Activated CD4-positive, alpha-beta T cell treated with anti-CD3 and anti-CD28 coated beads, Interleukin-2, amount 10 ng/mL, durations not matched to agents 24 days and 14 days (primary cell): ENCODE data around the gene RHBDD2. TPM values are rescaled to one million over a fixed set of nuclear protein-coding genes. Genes with fewer than 3 reads are reported as not detected.
"Not testable (repeated sequence)": the region's sequence is repeated elsewhere in the genome, so short reads cannot be mapped to it uniquely, and the experiment has no call there.

Experiments used
- DNase-seq: peaks from one replicate; pipeline ENCODE4 v3.0.0; 2022
- H3K27ac Mint-ChIP-seq: one replicate; pipeline ENCODE4 v1.8.0; 2022; ENCODE audit warnings: mild to moderate bottlenecking, mixed read lengths
- H3K27me3 Mint-ChIP-seq: one replicate; pipeline ENCODE4 v1.8.0; 2022; ENCODE audit warnings: mixed read lengths
- H3K36me3 Mint-ChIP-seq: one replicate; pipeline ENCODE4 v1.8.0; 2022; ENCODE audit warnings: low read depth, mild to moderate bottlenecking, mixed read lengths
- H3K4me1 Mint-ChIP-seq: one replicate; pipeline ENCODE4 v1.8.0; 2021; ENCODE audit warnings: mixed read lengths
- H3K4me3 Mint-ChIP-seq: one replicate; pipeline ENCODE4 v1.8.0; 2022; ENCODE audit warnings: mild to moderate bottlenecking, moderate library complexity, mixed read lengths
- H3K9me3 Mint-ChIP-seq: one replicate; pipeline ENCODE4 v1.8.0; 2021; ENCODE audit warnings: mixed read lengths
- intact Hi-C: fragments of 100-400 bp; cut with micrococcal nuclease; formaldehyde crosslinking; loops from one replicate; pipeline ENCODE4 v1.15.1; 2023
- total RNA-seq: library from RNA; stranded (reverse); gene quantifications from 2 replicates; pipeline ENCODE4 v1.2.3, GENCODE V29; 2022

Gene RHBDD2
- total RNA-seq, 1 donor from 2014 or later, result 49.2 TPM

DNA sequence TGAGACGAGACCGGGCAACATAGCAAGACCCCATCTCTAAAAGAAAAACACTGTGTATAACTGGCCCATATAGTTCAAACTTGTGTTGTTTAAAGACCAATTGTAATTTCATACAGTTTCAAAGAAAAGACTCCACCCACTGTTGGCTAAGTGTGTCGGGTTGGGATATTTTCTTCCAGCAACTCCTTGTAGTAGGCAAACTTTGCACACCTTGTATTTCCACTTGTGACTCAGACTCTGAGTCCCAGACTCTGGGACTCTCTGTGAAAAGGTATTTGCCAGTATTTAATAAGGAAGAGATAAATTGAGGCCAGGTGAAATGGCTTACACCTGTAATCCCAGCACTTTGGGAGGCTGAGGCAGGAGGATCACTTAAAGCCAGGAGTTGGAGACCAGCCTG, 29.3 kb upstream of the RHBDD2 start:
- Mint-ChIP-seq H3K36me3 (no peaks in the 10 kb centered on the region), H3K27ac (no peak overlapping the region), H3K27me3 (no peaks in the 10 kb centered on the region), H3K4me1 (no peaks in the 10 kb centered on the region), H3K4me3 (no peak overlapping the region), H3K9me3 (peaks cover 5% of the 10 kb centered on the region)
- intact Hi-C loops, result no loop called here
- no peak for DNase-seq

- no peak for DNase-seq
- H3K36me3 Mint-ChIP-seq, result no peaks in the 10 kb centered on the region
- H3K4me3 Mint-ChIP-seq, result no peak overlapping the region
- H3K9me3 Mint-ChIP-seq, result peaks cover 5% of the 10 kb centered on the region
- intact Hi-C loops, result no loop called here
- no peak overlapping the region for H3K27ac Mint-ChIP-seq
- no peaks in the 10 kb centered on the region for H3K4me1 Mint-ChIP-seq
- no peaks in the 10 kb centered on the region for H3K27me3 Mint-ChIP-seq
Measured at GRCh38 chr7:75850235-75850634, 28.6 kb upstream of the RHBDD2 start.

DNA sequence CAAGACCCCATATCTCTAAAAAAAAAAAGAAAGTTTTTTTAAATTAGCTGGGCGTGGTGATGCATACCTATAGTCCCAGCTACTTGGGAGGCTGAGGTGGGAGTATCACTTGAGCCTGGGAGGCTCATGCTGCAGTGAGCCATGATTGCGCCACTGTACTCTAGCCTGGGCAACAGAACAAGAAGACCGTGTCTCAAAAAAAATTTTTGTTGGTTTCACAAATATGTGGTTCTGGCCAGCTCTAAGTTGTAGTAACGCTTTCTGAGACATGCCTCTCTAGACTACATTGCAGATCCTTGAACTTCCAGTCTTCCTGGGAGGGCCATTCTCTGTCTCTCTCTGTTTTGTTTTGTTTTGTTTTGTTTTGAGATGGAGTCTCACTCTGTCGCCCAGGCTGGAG, 24.6 kb upstream of the RHBDD2 start:
- intact Hi-C loops, result no loop called here
- H3K4me1 Mint-ChIP-seq, result peaks cover 5% of the 10 kb centered on the region
- H3K27ac Mint-ChIP-seq, result no peak overlapping the region
- no peak overlapping the region for H3K4me3 Mint-ChIP-seq
- no peak for DNase-seq
- H3K27me3 Mint-ChIP-seq, result no peaks in the 10 kb centered on the region
- no peaks in the 10 kb centered on the region for H3K36me3 Mint-ChIP-seq
- peaks cover 5% of the 10 kb centered on the region for H3K9me3 Mint-ChIP-seq

GRCh38 chr7:75854813-75855345, 24.0 kb upstream of the RHBDD2 start:
- intact Hi-C loops, H3K4me1 Mint-ChIP-seq, H3K4me3 Mint-ChIP-seq, H3K27ac Mint-ChIP-seq, H3K9me3 Mint-ChIP-seq, H3K36me3 Mint-ChIP-seq, DNase-seq, H3K27me3 Mint-ChIP-seq: not testable (repeated sequence)

- no peak overlapping the region for H3K4me3 Mint-ChIP-seq
- no peaks in the 10 kb centered on the region for H3K27me3 Mint-ChIP-seq
- H3K27ac Mint-ChIP-seq, result no peak overlapping the region
- intact Hi-C loops, result no loop called here
- no peak for DNase-seq
- peaks cover 5% of the 10 kb centered on the region for H3K9me3 Mint-ChIP-seq
- no peaks in the 10 kb centered on the region for H3K36me3 Mint-ChIP-seq
- peaks cover 5% of the 10 kb centered on the region for H3K4me1 Mint-ChIP-seq
Measured at GRCh38 chr7:75856536-75856935, 22.3 kb upstream of the RHBDD2 start.

DNA sequence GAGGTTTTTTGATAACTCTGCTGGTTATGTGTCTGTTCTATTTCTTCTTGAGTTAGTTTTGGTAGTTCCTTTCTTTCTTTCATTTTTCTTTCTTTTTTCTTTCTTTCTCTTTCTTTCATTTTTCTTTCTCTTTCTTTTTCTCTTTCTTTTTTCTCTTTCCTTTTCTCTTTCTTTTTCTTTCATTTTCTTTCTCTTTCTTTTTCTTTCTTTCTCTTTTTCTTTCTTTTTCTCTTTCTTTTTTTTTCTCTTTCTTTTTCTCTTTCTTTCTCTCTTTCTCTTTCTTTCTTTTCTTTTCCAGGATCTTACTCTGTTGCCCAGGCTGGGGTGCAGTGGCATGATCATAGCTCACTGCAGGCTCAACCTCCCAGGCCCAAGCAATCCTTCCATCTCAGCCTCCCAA, 20.4 kb upstream of the RHBDD2 start:
- Mint-ChIP-seq H3K4me1 (peaks cover 5% of the 10 kb centered on the region), H3K9me3 (no peaks in the 10 kb centered on the region), H3K27me3 (peaks cover 1% of the 10 kb centered on the region), H3K4me3 (no peak overlapping the region), H3K27ac (no peak overlapping the region), H3K36me3 (no peaks in the 10 kb centered on the region)
- no peak for DNase-seq
- intact Hi-C loops, result no loop called here

GRCh38 chr7:75861636-75862035, 17.2 kb upstream of the RHBDD2 start:
- H3K36me3 Mint-ChIP-seq, result no peaks in the 10 kb centered on the region
- intact Hi-C loops, result no loop called here
- peaks cover 13% of the 10 kb centered on the region for H3K27me3 Mint-ChIP-seq
- H3K4me3 Mint-ChIP-seq, result no peak overlapping the region
- H3K9me3 Mint-ChIP-seq, result no peaks in the 10 kb centered on the region
- H3K4me1 Mint-ChIP-seq, result peaks cover 10% of the 10 kb centered on the region
- DNase-seq, result no peak
- no peak overlapping the region for H3K27ac Mint-ChIP-seq

GRCh38 chr7:75864251-75864650, 14.6 kb upstream of the RHBDD2 start:
- H3K9me3 Mint-ChIP-seq, DNase-seq, intact Hi-C loops, H3K36me3 Mint-ChIP-seq, H3K4me3 Mint-ChIP-seq, H3K27ac Mint-ChIP-seq: not testable (repeated sequence)
- Mint-ChIP-seq H3K4me1 (peaks cover 11% of the 10 kb centered on the region), H3K27me3 (peaks cover 13% of the 10 kb centered on the region)

DNA sequence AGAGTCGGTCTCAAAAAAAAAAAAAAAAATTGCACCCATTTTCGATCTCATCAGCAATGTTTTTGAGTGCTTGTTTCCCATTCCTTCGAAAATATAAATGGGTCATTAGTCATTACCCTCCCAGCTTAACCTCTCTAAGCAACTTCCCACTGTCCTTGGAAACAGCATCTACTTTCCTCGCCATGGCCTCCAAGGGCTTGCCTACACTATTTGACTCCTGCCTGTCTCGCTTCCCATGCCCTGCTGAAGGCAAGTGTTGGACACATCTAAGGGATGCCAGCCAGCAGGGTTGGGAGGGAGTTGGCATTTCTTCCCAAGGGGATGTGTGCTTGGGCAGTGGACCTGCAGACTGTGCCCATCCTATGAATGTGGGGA, 12.7 kb upstream of the RHBDD2 start:
- DNase-seq, result no peak
- no peak overlapping the region for H3K27ac Mint-ChIP-seq
- intact Hi-C loops, result loop anchor here (1.0 to 5.0 kb wide), 2 partner anchors 154 to 446 kb away; no protein-coding TSS in a partner anchor
- H3K4me1 Mint-ChIP-seq, result peaks cover 23% of the 10 kb centered on the region
- peaks cover 13% of the 10 kb centered on the region for H3K27me3 Mint-ChIP-seq
- H3K4me3 Mint-ChIP-seq, result no peak overlapping the region
- H3K9me3 Mint-ChIP-seq, result no peaks in the 10 kb centered on the region
- no peaks in the 10 kb centered on the region for H3K36me3 Mint-ChIP-seq

- Mint-ChIP-seq H3K27ac (no peak overlapping the region), H3K4me3 (no peak overlapping the region), H3K27me3 (peaks cover 13% of the 10 kb centered on the region), H3K4me1 (peaks cover 23% of the 10 kb centered on the region), H3K9me3 (no peaks in the 10 kb centered on the region), H3K36me3 (no peaks in the 10 kb centered on the region)
- peak; percentile 83 for DNase-seq
- intact Hi-C loops, result loop anchor here (1.0 to 5.0 kb wide), 2 partner anchors 154 to 446 kb away; no protein-coding TSS in a partner anchor
Measured at GRCh38 chr7:75866489-75867389, 12.1 kb upstream of the RHBDD2 start.

DNA sequence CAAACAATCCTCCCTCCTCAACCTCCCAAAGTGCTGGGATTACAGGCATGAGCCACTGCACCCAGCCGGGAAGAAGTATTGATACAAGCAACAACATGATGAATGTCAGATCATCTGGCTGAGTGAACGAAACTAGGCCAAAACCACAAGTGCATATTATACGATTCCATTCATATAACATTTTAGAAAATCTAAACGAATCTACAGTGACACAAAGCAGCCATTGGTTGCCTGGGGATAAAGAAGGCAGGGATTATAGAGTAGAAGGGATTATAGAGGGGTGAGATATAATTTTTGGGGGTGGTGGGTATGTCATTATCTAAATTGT, 11.5 kb upstream of the RHBDD2 start:
- Mint-ChIP-seq H3K27ac (no peak overlapping the region), H3K4me3 (no peak overlapping the region), H3K4me1 (peaks cover 26% of the 10 kb centered on the region), H3K27me3 (peaks cover 13% of the 10 kb centered on the region), H3K36me3 (no peaks in the 10 kb centered on the region), H3K9me3 (no peaks in the 10 kb centered on the region)
- intact Hi-C loops, result loop anchor here (5.0 kb wide), 1 partner anchor 445 kb away; no protein-coding TSS in a partner anchor
- DNase-seq, result no peak

DNA sequence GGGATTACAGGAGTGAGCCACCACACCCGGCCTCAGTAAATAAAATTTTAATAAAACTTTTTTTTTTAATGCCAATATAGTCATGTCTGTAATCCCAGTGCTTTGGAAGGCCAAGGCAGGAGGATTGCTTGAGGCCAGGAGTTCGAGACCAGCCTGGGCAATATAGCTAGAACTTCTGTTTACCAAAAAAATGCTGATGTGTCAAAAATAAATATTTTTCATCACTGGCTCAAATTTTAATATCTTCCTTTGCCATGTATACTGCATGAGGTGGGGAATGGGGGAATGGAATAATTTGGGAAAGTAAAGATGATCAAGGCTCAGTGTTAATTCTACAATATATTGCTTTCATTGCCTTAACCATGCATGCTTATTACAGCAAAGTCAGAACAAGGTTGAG, 10.7 kb upstream of the RHBDD2 start:
- intact Hi-C loops, result loop anchor here (5.0 kb wide), 1 partner anchor 444 kb away; no protein-coding TSS in a partner anchor
- Mint-ChIP-seq H3K36me3 (no peaks in the 10 kb centered on the region), H3K27ac (peak overlapping the region; percentile 41), H3K4me1 (peaks cover 26% of the 10 kb centered on the region), H3K9me3 (no peaks in the 10 kb centered on the region), H3K27me3 (peaks cover 13% of the 10 kb centered on the region), H3K4me3 (no peak overlapping the region)
- DNase-seq, result no peak

DNA sequence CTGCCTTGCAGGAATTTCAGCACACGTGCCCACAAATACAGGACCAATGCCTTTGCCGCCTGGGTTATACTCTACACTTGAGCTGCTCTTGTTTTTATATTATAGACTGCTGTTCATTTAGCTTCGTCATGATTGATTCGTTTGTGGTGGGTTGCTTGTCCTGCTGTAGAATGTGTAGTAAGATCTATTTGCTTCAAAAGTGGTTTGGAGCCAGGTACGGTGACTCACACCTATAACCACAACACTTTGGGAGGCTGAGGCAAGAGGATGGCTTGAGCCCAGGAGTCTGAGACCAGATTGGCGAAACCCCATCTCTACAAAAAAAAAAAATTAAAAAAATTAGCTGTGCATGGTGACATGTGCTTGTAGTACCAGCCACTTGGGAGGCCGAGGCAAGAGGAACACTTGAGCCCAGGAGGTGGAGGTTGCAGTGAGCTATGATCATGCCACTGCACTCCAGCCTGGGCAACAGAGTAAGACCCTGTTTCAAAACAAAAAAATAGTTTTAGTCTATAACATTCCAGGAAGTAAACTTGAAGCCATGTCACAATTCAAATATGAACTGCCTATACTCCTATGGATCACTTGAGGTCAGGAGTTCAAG, 9.0 kb upstream of the RHBDD2 start:
- Mint-ChIP-seq H3K36me3 (no peaks in the 10 kb centered on the region), H3K27me3 (peaks cover 9% of the 10 kb centered on the region), H3K4me3 (peak overlapping the region; percentile 45), H3K27ac (peak overlapping the region; percentile 73), H3K4me1 (peaks cover 26% of the 10 kb centered on the region), H3K9me3 (no peaks in the 10 kb centered on the region)
- intact Hi-C loops, result loop anchor here (1.0 to 5.0 kb wide), 3 partner anchors 8 to 442 kb away; no protein-coding TSS in a partner anchor
- DNase-seq, result no peak

DNA sequence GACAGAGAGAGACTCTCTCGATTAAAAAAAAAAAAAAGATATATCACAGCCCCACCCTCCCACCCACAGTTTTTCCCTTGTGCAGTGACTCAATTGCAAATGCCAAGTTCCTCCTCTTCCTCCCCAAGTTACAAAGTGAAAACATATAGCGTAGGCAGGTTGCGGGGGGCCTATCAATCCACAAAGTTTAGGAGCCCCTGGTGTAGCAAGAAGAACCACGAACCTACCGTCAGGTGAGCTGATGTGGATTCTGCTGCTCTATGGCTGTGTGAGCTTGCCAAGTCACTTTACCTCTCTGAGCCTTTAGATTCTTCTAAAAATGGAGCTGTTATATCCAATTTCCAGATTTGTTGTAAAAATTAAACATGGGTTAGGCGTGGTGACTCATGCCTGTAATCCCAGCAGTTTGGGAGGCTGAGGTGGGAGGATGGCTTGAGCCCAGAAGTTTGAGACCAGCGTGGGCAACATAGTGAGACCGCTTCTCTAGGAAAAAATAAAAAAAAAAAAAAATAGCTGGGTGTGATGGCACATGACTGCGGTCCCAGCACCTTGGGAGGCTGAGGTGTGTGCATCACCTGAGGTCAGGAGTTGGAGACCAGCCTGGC, 8.2 kb upstream of the RHBDD2 start:
- peak overlapping the region; percentile 51 for H3K4me3 Mint-ChIP-seq
- no peak for DNase-seq
- H3K27ac Mint-ChIP-seq, result peak overlapping the region; percentile 86
- no peaks in the 10 kb centered on the region for H3K9me3 Mint-ChIP-seq
- H3K27me3 Mint-ChIP-seq, result peaks cover 7% of the 10 kb centered on the region
- intact Hi-C loops, result loop anchor here (1.0 to 2.0 kb wide), 2 partner anchors 8 to 138 kb away; no protein-coding TSS in a partner anchor
- peaks cover 26% of the 10 kb centered on the region for H3K4me1 Mint-ChIP-seq
- no peaks in the 10 kb centered on the region for H3K36me3 Mint-ChIP-seq
